Keratinocyte (primary cell): Measurements from ENCODE around the gene FAIM2. TPM values are rescaled to one million over a fixed set of nuclear protein-coding genes. Genes with fewer than 3 reads are reported as not detected.

ENCODE experiments used
- DNase-seq: peaks from one replicate; pipeline ENCODE4 v3.0.0-alpha.2; 2011; ENCODE audit warnings: low read depth, missing footprints, low spot score
- FAIRE-seq: peaks from 2 replicates; lab custom pipeline; 2011; peaks lifted over from hg19 to GRCh38; lab: Jason Lieb, UNC
- H2AFZ ChIP-seq: 2 replicates; pipeline ENCODE4 v1.6.0; 2012; ENCODE audit warnings: low read length, control low read depth, inconsistent platforms; ENCODE audit not compliant: control insufficient read depth
- H3K27ac ChIP-seq: 2 replicates; pipeline ENCODE4 v1.5.1; 2011; ENCODE audit warnings: low read length; ENCODE audit not compliant: control insufficient read depth, insufficient read depth
- H3K27me3 ChIP-seq: 3 replicates; pipeline ENCODE4 v1.6.0; 2011; ENCODE audit warnings: low read length; ENCODE audit not compliant: control insufficient read depth, insufficient read depth; ENCODE audit errors: extremely low read depth
- H3K36me3 ChIP-seq, 2 experiments: 2 replicates in 1 of 2; 3 replicates in 1 of 2; pipeline ENCODE4 v1.5.1; 2011; ENCODE audit warnings: low read length in 2 of 2, mild to moderate bottlenecking in 1 of 2; ENCODE audit not compliant: control insufficient read depth in 2 of 2, insufficient read depth in 2 of 2; ENCODE audit errors: extremely low read depth in 1 of 2
- H3K4me1 ChIP-seq: 3 replicates; pipeline ENCODE4 v1.5.1; 2011; ENCODE audit warnings: low read length; ENCODE audit not compliant: control insufficient read depth, insufficient read depth; ENCODE audit errors: extremely low read depth
- H3K4me2 ChIP-seq: 3 replicates; pipeline ENCODE4 v1.6.0; 2011; ENCODE audit warnings: low read depth, low read length; ENCODE audit not compliant: control insufficient read depth, insufficient read depth; ENCODE audit errors: extremely low read depth
- H3K4me3 ChIP-seq, 3 experiments: fragments of 200-600 bp in 1 of 3; sonication (generic) in 1 of 3; 2 replicates in 2 of 3; 3 replicates in 1 of 3; pipeline ENCODE4 v1.5.1; 2011 to 2016; ENCODE audit warnings: low read length in 3 of 3, mild to moderate bottlenecking in 3 of 3, control low read depth in 2 of 3, inconsistent platforms in 1 of 3, low read depth in 1 of 3, mixed read lengths in 1 of 3, mixed run types in 1 of 3, moderate library complexity in 1 of 3; ENCODE audit not compliant: control insufficient read depth in 2 of 3, insufficient read depth in 2 of 3; ENCODE audit errors: extremely low read depth in 1 of 3
- H3K79me2 ChIP-seq: 2 replicates; pipeline ENCODE4 v1.6.0; 2012; ENCODE audit warnings: low read length; ENCODE audit not compliant: control insufficient read depth, insufficient read depth
- H3K9ac ChIP-seq: 3 replicates; pipeline ENCODE4 v1.6.0; 2011; ENCODE audit warnings: low read length; ENCODE audit not compliant: control insufficient read depth, insufficient read depth; ENCODE audit errors: extremely low read depth
- H3K9me1 ChIP-seq: 3 replicates; pipeline ENCODE4 v1.6.0; 2011; ENCODE audit warnings: low read length; ENCODE audit not compliant: control insufficient read depth, insufficient read depth; ENCODE audit errors: extremely low read depth
- H3K9me3 ChIP-seq: 2 replicates; pipeline ENCODE4 v1.5.1; 2012; ENCODE audit warnings: low read depth, low read length; ENCODE audit not compliant: control insufficient read depth
- H4K20me1 ChIP-seq: 3 replicates; pipeline ENCODE4 v1.6.0; 2011; ENCODE audit warnings: low read length; ENCODE audit not compliant: control insufficient read depth, insufficient read depth; ENCODE audit errors: extremely low read depth
- CTCF ChIP-seq, 3 experiments: IDR thresholded peaks in 1 of 3; conservative IDR thresholded peaks in 1 of 3; optimal IDR thresholded peaks in 1 of 3; 2 replicates in 2 of 3; 3 replicates in 1 of 3; pipeline versions ENCODE3 to v1.5.1; 2011; ENCODE audit warnings: low read length in 3 of 3, mild to moderate bottlenecking in 3 of 3, moderate library complexity in 2 of 3, control low read depth in 1 of 3, inconsistent platforms in 1 of 3; ENCODE audit not compliant: insufficient read depth in 2 of 3; ENCODE audit errors: extremely low read depth in 1 of 3
- EZH2 ChIP-seq: IDR thresholded peaks from one replicate; pipeline ENCODE4 v1.6.1; 2012; ENCODE audit warnings: inconsistent platforms, mild to moderate bottlenecking, low read length, moderate library complexity
- dilution Hi-C: fragments of 300-500 bp; cut with MboI; formaldehyde crosslinking; loops from one replicate; pipeline ENCODE4 v1.7.0; 2020; ENCODE audit warnings: low sequenced_read_pairs; ENCODE audit not compliant: extremely low pct_ligation_motif_present
- polyA plus RNA-seq, 5 experiments: library from polyadenylated mRNA; depleted of rRNA in 3 of 5; stranded (reverse) in 3 of 5; stranded (forward) in 1 of 5; unstranded in 1 of 5; fragments of >200 nt; gene quantifications; 1 replicate in 1 of 5; 2 replicates in 3 of 5; 3 replicates in 1 of 5; pipeline versions ENCODE4 v1.2.1 to v1.2.3, GENCODE V29; 2011 to 2012; ENCODE audit warnings: missing spikeins in 2 of 5, low read depth in 1 of 5, low replicate concordance in 1 of 5

The FAIM2 gene
- polyA plus RNA-seq, 1 donor (not counting 4 experiments of a cell fraction or from before 2014, with no cell fraction given): not detected

- no peak overlapping the region for H3K4me3 ChIP-seq
Observed at GRCh38 chr12:49875115-49875720, 28.5 kb downstream of the FAIM2 start.

GRCh38 chr12:49874142-49874897 lies 29.4 kb downstream of the FAIM2 start:
- H3K9me3 ChIP-seq: no peaks in the 10 kb centered on the region
- FAIRE-seq: no peak
- H3K4me3 ChIP-seq: no peak overlapping the region
- no peaks in the 10 kb centered on the region for H4K20me1 ChIP-seq
- H3K79me2 ChIP-seq: no peaks in the 10 kb centered on the region
- no peak overlapping the region for H2AFZ ChIP-seq
- no peaks in the 10 kb centered on the region for H3K4me1 ChIP-seq
- H3K9ac ChIP-seq: no peak overlapping the region
- no peaks in the 10 kb centered on the region for H3K9me1 ChIP-seq
- H3K4me2 ChIP-seq: no peak overlapping the region
- H3K36me3 ChIP-seq: no peaks in the 10 kb centered on the region
- dilution Hi-C loops: loop anchor here (25.0 kb wide), 1 partner anchor 188 kb away; the partner anchor contains the start of gene ASIC1
- peaks cover 8% of the 10 kb centered on the region for H3K27me3 ChIP-seq
- no peak for TF ChIP-seq EZH2
- TF ChIP-seq CTCF (optimal IDR thresholded peaks at IDR 0.05 in 1 of 3, IDR thresholded peaks at IDR 0.05 in 1 of 3, conservative IDR thresholded peaks at IDR 0.05 in 1 of 3; ENCODE audit: extremely low read depth in 1 of 3, insufficient read depth in 2 of 3, low read length in 3 of 3): no peak
- no peak for DNase-seq
- H3K27ac ChIP-seq: no peak overlapping the region

More at GRCh38 chr12:49875115-49875720, 28.5 kb downstream of the FAIM2 start:
- Histone ChIP-seq H3K36me3 (no peaks in the 10 kb centered on the region), H2AFZ (no peak overlapping the region), H3K27ac (no peak overlapping the region), H4K20me1 (no peaks in the 10 kb centered on the region), H3K9me1 (no peaks in the 10 kb centered on the region), H3K9ac (no peak overlapping the region), H3K79me2 (no peaks in the 10 kb centered on the region), H3K9me3 (peaks cover 3% of the 10 kb centered on the region), H3K27me3 (peaks cover 8% of the 10 kb centered on the region), H3K4me2 (no peak overlapping the region), H3K4me1 (no peaks in the 10 kb centered on the region)
- TF ChIP-seq EZH2 (no peak), CTCF (optimal IDR thresholded peaks at IDR 0.05 in 1 of 3, IDR thresholded peaks at IDR 0.05 in 1 of 3, conservative IDR thresholded peaks at IDR 0.05 in 1 of 3; ENCODE audit: extremely low read depth in 1 of 3, insufficient read depth in 2 of 3, low read length in 3 of 3) (no peak)
- dilution Hi-C loops: no loop called here
- DNase-seq (no peak), FAIRE-seq (no peak)
